Activated CD8-positive, alpha-beta memory T cell treated with anti-CD3 and anti-CD28 coated beads for 24 hours (primary cell): ENCODE measurements around the gene SPTBN1.
"Not testable (repeated sequence)": the region's sequence is repeated elsewhere in the genome, so short reads cannot be mapped to it uniquely, and the experiment has no call there.

Experiments
- DNase-seq: peaks from one replicate; pipeline ENCODE4 v3.0.0-alpha.2; 2020

Gene SPTBN1

GRCh38 chr2:54473851-54474250 lies 17.7 kb downstream of the SPTBN1 start:
- DNase-seq = no peak

GRCh38 chr2:54475285-54475684 lies 19.2 kb downstream of the SPTBN1 start:
- no peak for DNase-seq

- no peak for DNase-seq
Measured at GRCh38 chr2:54475919-54476318, 19.8 kb downstream of the SPTBN1 start.

- no peak for DNase-seq
Measured at GRCh38 chr2:54476852-54477251, 20.7 kb downstream of the SPTBN1 start.

- no peak for DNase-seq
Measured at GRCh38 chr2:54477896-54478295, 21.8 kb downstream of the SPTBN1 start.

GRCh38 chr2:54478899-54479298 lies 22.8 kb downstream of the SPTBN1 start:
- no peak for DNase-seq

GRCh38 chr2:54479424-54479823 lies 23.3 kb downstream of the SPTBN1 start:
- DNase-seq = no peak

GRCh38 chr2:54480025-54480424 lies 23.9 kb downstream of the SPTBN1 start:
- DNase-seq = no peak

- DNase-seq = no peak
Measured at GRCh38 chr2:54481686-54482085, 25.6 kb downstream of the SPTBN1 start.

- DNase-seq = no peak
Measured at GRCh38 chr2:54482715-54483114, 26.6 kb downstream of the SPTBN1 start.

- DNase-seq = no peak
Measured at GRCh38 chr2:54483426-54483825, 27.3 kb downstream of the SPTBN1 start.

GRCh38 chr2:54485756-54486155 lies 29.6 kb downstream of the SPTBN1 start:
- DNase-seq = not testable (repeated sequence)

GRCh38 chr2:54486766-54487165 lies 30.6 kb downstream of the SPTBN1 start:
- DNase-seq = no peak

GRCh38 chr2:54490863-54491262 lies 34.7 kb downstream of the SPTBN1 start:
- no peak for DNase-seq

GRCh38 chr2:54492335-54492734 lies 36.2 kb downstream of the SPTBN1 start:
- no peak for DNase-seq

GRCh38 chr2:54494087-54494486 lies 38.0 kb downstream of the SPTBN1 start:
- no peak for DNase-seq

- no peak for DNase-seq
Measured at GRCh38 chr2:54496920-54497319, 40.8 kb downstream of the SPTBN1 start.

GRCh38 chr2:54497763-54498680 lies 41.9 kb downstream of the SPTBN1 start:
- DNase-seq = no peak

GRCh38 chr2:54499661-54500060 lies 43.5 kb downstream of the SPTBN1 start:
- DNase-seq = no peak

GRCh38 chr2:54500404-54501205 lies 44.5 kb downstream of the SPTBN1 start:
- DNase-seq = no peak

- no peak for DNase-seq
Measured at GRCh38 chr2:54502731-54503130, 46.6 kb downstream of the SPTBN1 start.

- peak; percentile 66 for DNase-seq
Measured at GRCh38 chr2:54503192-54503591, 47.1 kb downstream of the SPTBN1 start.

GRCh38 chr2:54503828-54504227 lies 47.7 kb downstream of the SPTBN1 start:
- DNase-seq = no peak

GRCh38 chr2:54504866-54505265 lies 48.7 kb downstream of the SPTBN1 start:
- no peak for DNase-seq
